Body of pancreas (tissue), 4 donors: ENCODE measurements around the gene SPON2. TPM values are rescaled to one million over a fixed set of nuclear protein-coding genes. Genes with fewer than 3 reads are reported as not detected.
A peak's percentile ranks its signal among the peaks of the same experiment; 100 is the strongest.

Experiments used
- ATAC-seq: fragments of 150-250 bp; one replicate; pipeline ENCODE4 v1.9.1; 2016
- DNase-seq, 4 donors: peaks; one replicate each; pipeline ENCODE4 v3.0.0-alpha.2; 2019
- H3K27ac ChIP-seq, 4 donors: fragments of 200-600 bp; sonication (generic); 1 replicate in 3 of 4; 2 replicates in 1 of 4; pipeline versions ENCODE4 v1.5.1 to v1.6.1; 2016 to 2019; ENCODE audit warnings: mild to moderate bottlenecking in 1 of 4, mixed read lengths in 1 of 4, moderate library complexity in 1 of 4
- H3K27me3 ChIP-seq, 2 donors: fragments of 200-600 bp; sonication (generic); one replicate each; pipeline ENCODE4 v1.6.0; 2016; ENCODE audit warnings: mild to moderate bottlenecking in 1 of 2
- H3K36me3 ChIP-seq, 2 donors: fragments of 200-600 bp; sonication (generic); replicated peaks in 1 of 2; 2 replicates each; pipeline ENCODE4 v1.5.1; 2016; ENCODE audit warnings: low read depth in 2 of 2; ENCODE audit not compliant: insufficient read depth in 1 of 2
- H3K4me1 ChIP-seq: fragments of 200-600 bp; sonication (generic); one replicate; pipeline ENCODE4 v1.6.0; 2016
- H3K4me3 ChIP-seq, 2 donors: fragments of 200-600 bp; sonication (generic); 1 replicate in 1 of 2; 2 replicates in 1 of 2; pipeline ENCODE4 v1.5.1; 2016 to 2019
- H3K9me3 ChIP-seq, 3 donors: fragments of 200-600 bp; sonication (generic); 1 replicate in 2 of 3; 2 replicates in 1 of 3; pipeline ENCODE4 v1.5.1; 2016
- CTCF ChIP-seq, 7 experiments: fragments of 450-650 bp in 4 of 7; fragments of 200-600 bp in 3 of 7; sonication (generic) in 3 of 7; IDR thresholded peaks; one replicate each; pipeline ENCODE4 v1.5.1; 2016 to 2019; ENCODE audit warnings: antibody characterized with exemption in 7 of 7
- POLR2A ChIP-seq, 3 donors: fragments of 450-650 bp; IDR thresholded peaks; one replicate each; pipeline ENCODE4 v1.6.1; 2016; ENCODE audit warnings: antibody characterized with exemption in 3 of 3, mild to moderate bottlenecking in 2 of 3
- WGBS, 2 donors: methylation state at CpG; one replicate each; pipeline ENCODE4 v1.1.5; 2017; 5-methylcytosine and 5-hydroxymethylcytosine counted together
- intact Hi-C: fragments of 100-400 bp; cut with DNase I; formaldehyde crosslinking; loops from one replicate; pipeline ENCODE4 v1.15.1; 2023
- total RNA-seq, 2 donors: library from RNA; depleted of rRNA; stranded (reverse); fragments of >200 nt; gene quantifications; one replicate each; pipeline ENCODE4 v1.1.0, GENCODE V29; 2016

SPON2 gene
- 10 to 100 TPM; 25.4 to 33.5 TPM for total RNA-seq

- peak within 1 kb of the TSS in 2 of 4 donors; percentile 39 to 49 for H3K27ac ChIP-seq
- intact Hi-C loops = no loop called here
- peaks cover 23% of the 10 kb centered on the region for H3K4me1 ChIP-seq
- H3K4me3 ChIP-seq = no peak within 1 kb of the TSS
- no peaks in the 10 kb centered on the region for H3K9me3 ChIP-seq
- TF ChIP-seq POLR2A (IDR thresholded peaks at IDR 0.05) (peak in 1 of 3 donors; percentile 19), CTCF (IDR thresholded peaks at IDR 0.05) (no peak)
- DNase-seq = peak in 3 of 4 donors; percentile 17 to 33 (median 25)
- H3K27me3 ChIP-seq = no peaks in the 10 kb centered on the region
- no peaks in the 10 kb centered on the region for H3K36me3 ChIP-seq
- ATAC-seq = no peak
- 33 to 57% methylated on average over 15 to 54 of the region's 54 CpGs for WGBS, 2 donors
Observed at GRCh38 chr4:1172228-1172851, at the start of gene SPON2. SPON2 (minus strand) TSS chr4:1172583.

GRCh38 chr4:1221155-1221870 is 48.9 kb upstream of the SPON2 start:
- DNase-seq (no peak), ATAC-seq (no peak)
- TF ChIP-seq POLR2A (IDR thresholded peaks at IDR 0.05) = no peak
- H3K9me3 ChIP-seq = no peaks in the 10 kb centered on the region
- no peak overlapping the region for H3K27ac ChIP-seq
- 89 to 93% methylated on average over 33 of the region's 33 CpGs for WGBS, 2 donors
- intact Hi-C loops = no loop called here
- no peaks in the 10 kb centered on the region for H3K4me1 ChIP-seq
- H3K4me3 ChIP-seq = no peak overlapping the region
- peaks cover 21 to 28% of the 10 kb centered on the region in 2 donors for H3K36me3 ChIP-seq
- H3K27me3 ChIP-seq = no peaks in the 10 kb centered on the region

GRCh38 chr4:1220566-1220965 is 48.2 kb upstream of the SPON2 start:
- 85 to 88% methylated on average over 16 of the region's 16 CpGs for WGBS, 2 donors
- peaks cover 23 to 26% of the 10 kb centered on the region in 2 donors for H3K36me3 ChIP-seq
- TF ChIP-seq POLR2A (IDR thresholded peaks at IDR 0.05) (no peak), CTCF (IDR thresholded peaks at IDR 0.05) (no peak)
- no peaks in the 10 kb centered on the region for H3K27me3 ChIP-seq
- no peaks in the 10 kb centered on the region for H3K9me3 ChIP-seq
- DNase-seq (no peak), ATAC-seq (no peak)
- intact Hi-C loops = no loop called here
- no peak overlapping the region for H3K27ac ChIP-seq
- no peak overlapping the region for H3K4me3 ChIP-seq
- no peaks in the 10 kb centered on the region for H3K4me1 ChIP-seq

GRCh38 chr4:1219566-1219950 is 47.2 kb upstream of the SPON2 start:
- intact Hi-C loops = no loop called here
- Histone ChIP-seq H3K4me1 (no peaks in the 10 kb centered on the region), H3K4me3 (no peak overlapping the region), H3K27ac (no peak overlapping the region), H3K36me3 (peaks cover 21 to 26% of the 10 kb centered on the region in 2 donors), H3K27me3 (no peaks in the 10 kb centered on the region), H3K9me3 (no peaks in the 10 kb centered on the region)
- WGBS, 2 donors = 92 to 98% methylated on average over 7 of the region's 7 CpGs
- no peak for TF ChIP-seq CTCF (IDR thresholded peaks at IDR 0.05)
- no peak for TF ChIP-seq POLR2A (IDR thresholded peaks at IDR 0.05)
- DNase-seq (no peak), ATAC-seq (no peak)

GRCh38 chr4:1218634-1219565 is 46.5 kb upstream of the SPON2 start:
- Histone ChIP-seq H3K4me3 (no peak overlapping the region), H3K27ac (no peak overlapping the region), H3K27me3 (no peaks in the 10 kb centered on the region), H3K4me1 (no peaks in the 10 kb centered on the region), H3K36me3 (peaks cover 15 to 22% of the 10 kb centered on the region in 2 donors), H3K9me3 (no peaks in the 10 kb centered on the region)
- DNase-seq (no peak), ATAC-seq (no peak)
- TF ChIP-seq CTCF (IDR thresholded peaks at IDR 0.05) = no peak
- TF ChIP-seq POLR2A (IDR thresholded peaks at IDR 0.05) = no peak
- 76 to 89% methylated on average over 21 of the region's 21 CpGs for WGBS, 2 donors
- intact Hi-C loops = no loop called here
